ENCODE results near the gene FRS3. TPM values are rescaled to one million over a fixed set of nuclear protein-coding genes. Genes with fewer than 3 reads are reported as not detected.
A peak's percentile ranks its signal among the peaks of the same experiment; 100 is the strongest.

The FRS3 gene
- total and polyA plus RNA-seq, 2 of the 13 experiments (the other 11 are each of a cell fraction or from before 2014, with no cell fraction given): 3.0 to 7.4 TPM

GRCh38 chr6:41728073-41728936 lies 51.4 kb downstream of the FRS3 start (continued):
- no peak for TF ChIP-seq ZNF780A (CRISPR knock-in tag; IDR thresholded peaks at IDR 0.05)
- no peak for TF ChIP-seq BRD4 (CRISPR knock-in tag; IDR thresholded peaks at IDR 0.05)
- no peak for TF ChIP-seq HNRNPUL1 (IDR thresholded peaks at IDR 0.05; ENCODE audit: low read depth, low read length)
- no peak for TF ChIP-seq FIP1L1 (IDR thresholded peaks at IDR 0.05; ENCODE audit: borderline replicate concordance, insufficient read depth, low read depth, low read length)
- no peak; the same call in 1 of the 2 replicates for TF ChIP-seq ZNF552 (CRISPR knock-in tag; IDR thresholded peaks at IDR 0.05; ENCODE audit: borderline replicate concordance)
- TF ChIP-seq NONO (IDR thresholded peaks at IDR 0.05): no peak
- no peak for TF ChIP-seq NONO (CRISPR knock-in tag; conservative IDR thresholded peaks at IDR 0.05)
- no peak for TF ChIP-seq NR2F1 (CRISPR knock-in tag; IDR thresholded peaks at IDR 0.05)
- no peak for TF ChIP-seq ZNF224 (CRISPR knock-in tag; IDR thresholded peaks at IDR 0.05)
- 0 out of 2 replicates have a peak, but pooled peaks have one; percentile 39 for TF ChIP-seq ZNF772 (CRISPR knock-in tag; IDR thresholded peaks at IDR 0.05)
- no peak for TF ChIP-seq TEF (CRISPR knock-in tag; IDR thresholded peaks at IDR 0.05)
- TF ChIP-seq SP5 (CRISPR knock-in tag; IDR thresholded peaks at IDR 0.05; ENCODE audit: borderline replicate concordance, low read depth): no peak
- 0 out of 2 replicates have a peak, but pooled peaks have one; percentile 22 for TF ChIP-seq ZNF124 (CRISPR knock-in tag; IDR thresholded peaks at IDR 0.05)
- TF ChIP-seq MAFF (IDR thresholded peaks at IDR 0.05; ENCODE audit: low read depth, low read length): no peak
- no peak for TF ChIP-seq ZNF678 (CRISPR knock-in tag; IDR thresholded peaks at IDR 0.05)
- TF ChIP-seq ZSCAN22 (CRISPR knock-in tag; IDR thresholded peaks at IDR 0.05): no peak
- 0 out of 2 replicates have a peak, but pooled peaks have one; percentile 14 for TF ChIP-seq IRF2 (CRISPR knock-in tag; IDR thresholded peaks at IDR 0.05)
- TF ChIP-seq SUZ12 (IDR thresholded peaks at IDR 0.05; ENCODE audit: low read depth, low read length): no peak
- no peak for TF ChIP-seq HES4 (CRISPR knock-in tag; IDR thresholded peaks at IDR 0.05; ENCODE audit: borderline replicate concordance)
- no peak for TF ChIP-seq STAT5B (CRISPR knock-in tag; IDR thresholded peaks at IDR 0.05)
- TF ChIP-seq ZNF225 (CRISPR knock-in tag; IDR thresholded peaks at IDR 0.05): no peak
- TF ChIP-seq RXRA (CRISPR knock-in tag; IDR thresholded peaks at IDR 0.05): 0 out of 2 replicates have a peak, but pooled peaks have one; percentile 22
- no peak for TF ChIP-seq ZBTB21 (CRISPR knock-in tag; IDR thresholded peaks at IDR 0.05)
- no peak for TF ChIP-seq ZUFSP (CRISPR knock-in tag; IDR thresholded peaks at IDR 0.05; ENCODE audit: borderline replicate concordance)
- TF ChIP-seq ZFAT (CRISPR knock-in tag; conservative IDR thresholded peaks at IDR 0.05): no peak
- no peak for TF ChIP-seq ZNF691 (CRISPR knock-in tag; IDR thresholded peaks at IDR 0.05; ENCODE audit: borderline replicate concordance, low read depth)
- TF ChIP-seq ZNF775 (CRISPR knock-in tag; IDR thresholded peaks at IDR 0.05; ENCODE audit: borderline replicate concordance): 0 out of 2 replicates have a peak, but pooled peaks have one; percentile 76
- TF ChIP-seq NR2F6 (IDR thresholded peaks at IDR 0.05): no peak
- TF ChIP-seq NR2F6 (CRISPR knock-in tag; IDR thresholded peaks at IDR 0.05): peak; percentile 14; the same call in 1 of the 2 replicates
